Vagina (tissue), 2 donors: Measurements from ENCODE around the gene TP53RK.

ENCODE experiments used
- CTCF ChIP-seq, 3 experiments: fragments of 450-650 bp in 2 of 3; fragments of 200-600 bp in 1 of 3; sonication (generic) in 1 of 3; IDR thresholded peaks; one replicate each; pipeline ENCODE4 v1.5.1; 2017 to 2019; ENCODE audit warnings: antibody characterized with exemption in 3 of 3, mild to moderate bottlenecking in 2 of 3, moderate library complexity in 2 of 3
- POLR2A ChIP-seq, 2 donors: fragments of 450-650 bp; IDR thresholded peaks; one replicate each; pipeline ENCODE4 v1.6.1; 2017; ENCODE audit warnings: antibody characterized with exemption in 2 of 2, mild to moderate bottlenecking in 2 of 2, moderate library complexity in 2 of 2

DNA sequence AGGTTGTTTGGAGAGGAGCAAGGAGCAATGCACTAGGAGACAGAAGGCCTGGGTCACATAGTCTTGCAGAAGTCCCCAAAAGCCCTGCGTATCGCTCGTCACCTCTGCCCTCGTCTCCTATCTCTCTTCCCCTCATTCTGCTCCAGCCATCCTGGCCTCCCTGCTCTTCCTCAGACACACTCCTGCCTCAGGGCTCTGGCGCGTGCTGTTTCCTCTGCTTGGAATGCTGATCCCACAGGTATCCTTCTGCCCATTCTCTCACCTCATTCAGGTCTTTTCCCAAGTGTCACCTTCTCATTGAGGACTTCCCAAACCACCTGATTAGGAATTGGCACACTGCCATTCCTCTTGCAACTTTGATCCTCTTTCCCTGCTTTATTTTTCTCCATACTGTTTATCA is 11.2 kb upstream of the TP53RK start:
- no peak for TF ChIP-seq CTCF (IDR thresholded peaks at IDR 0.05)
- TF ChIP-seq POLR2A (IDR thresholded peaks at IDR 0.05): no peak
